PC-3 (cell line): ENCODE data around the gene PGAP6.

Experiments
- CTCF ChIP-seq: fragments of 300-600 bp; sonication (generic); conservative IDR thresholded peaks from 2 replicates; pipeline ENCODE4 v1.5.1; 2017; ENCODE audit warnings: antibody characterized with exemption, low read depth, mild to moderate bottlenecking, low read length
- EZH2 ChIP-seq: fragments of 300-600 bp; sonication (generic); IDR thresholded peaks from one replicate; pipeline ENCODE4 v1.6.1; 2017; ENCODE audit warnings: antibody characterized with exemption, mild to moderate bottlenecking, low read length; ENCODE audit not compliant: unreplicated experiment
- EZH2phosphoT487 ChIP-seq: fragments of 300-600 bp; sonication (generic); IDR thresholded peaks from 2 replicates; pipeline ENCODE4 v1.6.1; 2018; ENCODE audit warnings: mild to moderate bottlenecking, antibody characterized with exemption, low read length, borderline replicate concordance

- TF ChIP-seq CTCF (no peak), EZH2 (no peak), EZH2phosphoT487 (no peak)
Observed at GRCh38 chr16:372302-372983, 9.3 kb downstream of the PGAP6 start.
